AG04450 (cell line): ENCODE measurements around the gene ELP4. TPM values are rescaled to one million over a fixed set of nuclear protein-coding genes. Genes with fewer than 3 reads are reported as not detected.
"Not testable (repeated sequence)": the region's sequence is repeated elsewhere in the genome, so short reads cannot be mapped to it uniquely, and the experiment has no call there.

Experiments used
- CTCF ChIA-PET: fragments of 300-600, 350-600 bp; formaldehyde crosslinking; extraction: SDS; loops from one replicate; lab custom pipeline; 2022; ENCODE audit warnings: antibody characterized with exemption, inconsistent platforms; lab: Charles Lee
- POLR2A ChIA-PET: fragments of 350-600 bp; formaldehyde crosslinking; extraction: SDS; loops from one replicate; lab custom pipeline; 2021; ENCODE audit warnings: antibody characterized with exemption, inconsistent platforms; lab: Yijun Ruan, JAX
- DNase-seq: peaks from one replicate; pipeline ENCODE4 v3.0.0-alpha.2; 2011; ENCODE audit warnings: low read depth, low spot score
- H3K27ac ChIP-seq: one replicate; pipeline ENCODE4 v1.5.1; 2012; ENCODE audit warnings: low read depth, low read length, control low read depth
- H3K27me3 ChIP-seq: one replicate; pipeline ENCODE4 v1.6.0; 2012; ENCODE audit warnings: low read length; ENCODE audit not compliant: control insufficient read depth, insufficient read depth
- H3K4me3 ChIP-seq: 2 replicates; pipeline ENCODE4 v1.5.1; 2011; ENCODE audit warnings: mild to moderate bottlenecking, low read depth, low read length, control low read depth
- H3K9me3 ChIP-seq: 2 replicates; pipeline ENCODE4 v1.5.1; 2012; ENCODE audit warnings: low read length; ENCODE audit not compliant: control insufficient read depth, insufficient read depth
- CTCF ChIP-seq: IDR thresholded peaks from 2 replicates; pipeline ENCODE4 v1.5.1; 2011; ENCODE audit warnings: low read depth, low read length, control low read depth, inconsistent platforms
- polyA plus RNA-seq: library from polyadenylated mRNA; depleted of rRNA; stranded (reverse); fragments of >200 nt; gene quantifications from 2 replicates; pipeline ENCODE4 v1.2.3, GENCODE V29; 2011

Gene ELP4
- polyA plus RNA-seq, 1 experiment, result 15.5 TPM

DNA sequence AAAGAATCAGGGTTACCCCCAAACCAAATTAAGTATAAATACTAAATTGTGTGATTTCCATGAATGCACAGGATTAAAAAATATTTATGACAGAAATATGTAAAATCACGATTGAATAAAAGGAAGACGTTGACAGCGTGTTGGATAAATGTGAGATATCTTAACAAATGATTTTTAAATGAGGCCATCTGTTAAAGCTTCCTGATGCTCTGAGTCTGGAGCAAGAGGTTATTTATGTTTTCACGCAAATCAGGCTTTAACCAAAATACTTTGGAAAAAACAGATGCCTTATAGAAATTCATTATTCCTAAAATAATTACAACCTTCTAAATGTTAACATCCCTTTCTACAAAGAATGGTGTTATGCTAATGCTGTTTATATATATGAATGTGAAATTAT, 178.3 kb downstream of the ELP4 start:
- ChIA-PET CTCF (no interaction called here), POLR2A (no interaction called here)
- Histone ChIP-seq H3K27me3 (no peaks in the 10 kb centered on the region), H3K27ac (no peak overlapping the region), H3K9me3 (no peaks in the 10 kb centered on the region), H3K4me3 (no peak overlapping the region)
- TF ChIP-seq CTCF, result no peak
- no peak for DNase-seq

DNA sequence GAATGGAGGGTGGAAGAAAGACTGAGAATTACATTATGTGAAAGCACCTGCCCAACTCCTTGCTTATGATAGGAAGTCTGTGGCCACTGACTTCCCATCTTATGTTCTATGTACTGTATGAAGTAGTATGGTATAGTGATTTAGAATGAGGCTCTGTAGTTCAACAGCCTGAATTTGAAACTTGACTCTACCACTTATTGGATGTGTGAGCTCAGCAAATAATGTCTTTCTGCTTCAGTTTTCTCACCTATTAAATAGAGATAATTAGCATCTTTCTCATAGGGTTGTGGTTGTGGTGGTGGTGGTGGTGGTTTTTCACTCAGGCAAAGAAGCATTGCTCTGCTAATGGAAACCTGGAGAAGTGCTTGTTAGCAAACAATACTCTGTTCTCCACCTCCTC, 180.0 kb downstream of the ELP4 start:
- no peak for DNase-seq
- H3K27ac ChIP-seq, result no peak overlapping the region
- no peaks in the 10 kb centered on the region for H3K9me3 ChIP-seq
- ChIA-PET POLR2A (no interaction called here), CTCF (no interaction called here)
- no peaks in the 10 kb centered on the region for H3K27me3 ChIP-seq
- no peak for TF ChIP-seq CTCF
- H3K4me3 ChIP-seq, result no peak overlapping the region

- H3K4me3 ChIP-seq, result no peak overlapping the region
- DNase-seq, result no peak
- H3K27ac ChIP-seq, result no peak overlapping the region
- ChIA-PET POLR2A (no interaction called here), CTCF (no interaction called here)
- TF ChIP-seq CTCF, result no peak
- H3K27me3 ChIP-seq, result no peaks in the 10 kb centered on the region
- no peaks in the 10 kb centered on the region for H3K9me3 ChIP-seq
Observed at GRCh38 chr11:31690041-31690440, 180.5 kb downstream of the ELP4 start.

DNA sequence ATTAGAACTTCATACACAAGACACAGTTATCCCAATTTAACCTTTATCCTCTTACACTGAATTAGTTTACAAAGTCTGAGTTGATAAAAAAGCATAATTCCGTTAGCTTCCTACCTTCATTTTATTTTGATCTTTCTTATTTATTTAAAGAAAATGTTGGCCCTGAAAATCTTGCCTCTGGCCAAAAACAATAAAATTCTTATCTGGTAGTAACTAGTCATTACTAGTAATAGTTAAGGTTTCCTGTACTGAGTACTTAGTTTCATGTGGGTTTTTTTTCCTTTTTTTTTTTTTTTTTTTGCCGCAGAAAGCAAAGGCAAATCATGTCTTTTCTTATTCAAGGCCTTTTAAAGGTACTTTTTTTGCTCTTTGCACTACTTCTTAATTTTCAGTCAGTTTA, 180.9 kb downstream of the ELP4 start:
- ChIA-PET POLR2A (no interaction called here), CTCF (interaction anchor here (0.5 kb wide), 1 partner anchor 419 kb away, joined by 5 read pairs; no protein-coding TSS in a partner anchor)
- no peak for TF ChIP-seq CTCF
- Histone ChIP-seq H3K9me3 (no peaks in the 10 kb centered on the region), H3K27ac (no peak overlapping the region), H3K4me3 (no peak overlapping the region), H3K27me3 (no peaks in the 10 kb centered on the region)
- no peak for DNase-seq

DNA sequence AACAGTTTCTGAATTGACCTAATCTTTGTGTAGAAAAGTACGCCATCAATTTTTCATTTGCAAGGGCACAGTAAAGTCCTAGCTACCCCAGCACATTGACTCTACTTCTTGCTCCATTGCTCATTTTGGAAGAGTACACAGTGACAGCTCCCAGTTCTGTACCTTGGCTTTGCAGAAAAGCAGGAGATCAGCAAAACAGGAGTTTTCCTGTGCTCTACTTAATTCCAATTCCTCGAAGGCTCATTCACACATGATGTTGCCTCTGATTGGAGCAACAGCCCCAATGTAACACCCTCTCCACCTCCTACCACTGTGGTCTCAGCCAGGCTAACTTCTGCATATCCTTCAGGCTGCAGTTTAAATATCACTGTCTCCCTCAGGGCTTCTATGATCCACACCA, 182.9 kb downstream of the ELP4 start:
- ChIA-PET CTCF (no interaction called here), POLR2A (no interaction called here)
- no peak overlapping the region for H3K4me3 ChIP-seq
- H3K9me3 ChIP-seq, result no peaks in the 10 kb centered on the region
- no peak for DNase-seq
- no peak overlapping the region for H3K27ac ChIP-seq
- no peaks in the 10 kb centered on the region for H3K27me3 ChIP-seq
- TF ChIP-seq CTCF, result no peak

DNA sequence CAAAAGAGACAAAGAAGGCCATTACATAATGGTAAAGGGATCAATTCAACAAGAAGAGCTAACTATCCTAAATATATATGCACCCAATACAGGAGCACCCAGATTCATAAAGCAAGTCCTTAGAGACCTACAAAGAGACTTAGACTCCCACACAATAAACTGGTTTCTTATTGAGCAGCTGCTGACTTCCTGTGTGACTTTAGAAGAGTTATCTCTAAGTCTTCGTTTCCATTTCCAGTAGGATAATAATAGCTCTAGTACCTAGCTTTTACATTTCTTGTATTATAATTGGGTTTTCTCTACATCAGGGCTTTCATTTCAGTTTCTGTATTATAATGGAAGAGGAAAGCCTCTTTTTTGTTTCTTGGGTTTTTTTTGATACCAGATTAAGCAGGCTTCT, 187.5 kb downstream of the ELP4 start:
- DNase-seq, H3K4me3 ChIP-seq, POLR2A ChIA-PET, H3K9me3 ChIP-seq, H3K27ac ChIP-seq, H3K27me3 ChIP-seq: not testable (repeated sequence)
- CTCF ChIA-PET, result interaction anchor here (0.8 kb wide), 1 partner anchor 261 kb away, joined by 3 read pairs; no protein-coding TSS in a partner anchor
